ENCODE measurements around the gene ILK.

DNA sequence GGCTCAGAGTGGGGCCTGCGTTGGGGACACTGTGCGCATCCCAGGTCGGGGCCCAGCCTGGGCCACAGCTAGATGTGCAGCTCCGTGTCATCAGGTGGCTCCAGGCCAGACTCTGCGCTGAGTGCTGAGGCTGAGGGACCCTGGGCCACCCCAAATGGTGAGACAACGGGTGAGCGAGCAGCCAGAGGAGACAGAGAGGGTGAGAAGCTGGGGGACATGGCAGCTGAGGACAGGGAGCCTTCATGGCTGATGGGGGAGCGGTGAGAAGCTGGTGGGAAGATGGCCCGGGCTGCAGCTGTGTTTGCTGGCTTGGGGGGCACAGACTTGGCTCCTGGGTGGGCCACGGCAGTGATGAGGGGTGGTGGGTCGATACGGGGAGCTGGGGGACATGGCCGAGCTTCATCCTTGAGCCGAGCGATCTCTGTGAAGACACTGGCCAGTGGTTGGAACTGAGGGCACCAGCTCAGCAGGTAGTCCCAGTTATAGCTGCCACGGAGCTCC lies 18.2 kb downstream of the ILK start:
- TF ChIP-seq POLR2A (IDR thresholded peaks at IDR 0.05) = no peak
- TF ChIP-seq, protein P1, sequence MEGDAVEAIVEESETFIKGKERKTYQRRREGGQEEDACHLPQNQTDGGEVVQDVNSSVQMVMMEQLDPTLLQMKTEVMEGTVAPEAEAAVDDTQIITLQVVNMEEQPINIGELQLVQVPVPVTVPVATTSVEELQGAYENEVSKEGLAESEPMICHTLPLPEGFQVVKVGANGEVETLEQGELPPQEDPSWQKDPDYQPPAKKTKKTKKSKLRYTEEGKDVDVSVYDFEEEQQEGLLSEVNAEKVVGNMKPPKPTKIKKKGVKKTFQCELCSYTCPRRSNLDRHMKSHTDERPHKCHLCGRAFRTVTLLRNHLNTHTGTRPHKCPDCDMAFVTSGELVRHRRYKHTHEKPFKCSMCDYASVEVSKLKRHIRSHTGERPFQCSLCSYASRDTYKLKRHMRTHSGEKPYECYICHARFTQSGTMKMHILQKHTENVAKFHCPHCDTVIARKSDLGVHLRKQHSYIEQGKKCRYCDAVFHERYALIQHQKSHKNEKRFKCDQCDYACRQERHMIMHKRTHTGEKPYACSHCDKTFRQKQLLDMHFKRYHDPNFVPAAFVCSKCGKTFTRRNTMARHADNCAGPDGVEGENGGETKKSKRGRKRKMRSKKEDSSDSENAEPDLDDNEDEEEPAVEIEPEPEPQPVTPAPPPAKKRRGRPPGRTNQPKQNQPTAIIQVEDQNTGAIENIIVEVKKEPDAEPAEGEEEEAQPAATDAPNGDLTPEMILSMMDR (IDR thresholded peaks at IDR 0.05) = no peak

Measured in thyroid gland (tissue), 4 donors.